GM21825 (cell line): ENCODE data around the gene MARCHF3.

ENCODE experiments used
- ATAC-seq: cut with Tn5 transposase; IDR thresholded peaks from one replicate; pipeline ENCODE4 v1.9.1; 2021; ENCODE audit warnings: mild to moderate bottlenecking, moderate library complexity; ENCODE audit not compliant: unreplicated experiment

The MARCHF3 gene

GRCh38 chr5:126884269-126884819 is 146.0 kb downstream of the MARCHF3 start:
- no peak for ATAC-seq

DNA sequence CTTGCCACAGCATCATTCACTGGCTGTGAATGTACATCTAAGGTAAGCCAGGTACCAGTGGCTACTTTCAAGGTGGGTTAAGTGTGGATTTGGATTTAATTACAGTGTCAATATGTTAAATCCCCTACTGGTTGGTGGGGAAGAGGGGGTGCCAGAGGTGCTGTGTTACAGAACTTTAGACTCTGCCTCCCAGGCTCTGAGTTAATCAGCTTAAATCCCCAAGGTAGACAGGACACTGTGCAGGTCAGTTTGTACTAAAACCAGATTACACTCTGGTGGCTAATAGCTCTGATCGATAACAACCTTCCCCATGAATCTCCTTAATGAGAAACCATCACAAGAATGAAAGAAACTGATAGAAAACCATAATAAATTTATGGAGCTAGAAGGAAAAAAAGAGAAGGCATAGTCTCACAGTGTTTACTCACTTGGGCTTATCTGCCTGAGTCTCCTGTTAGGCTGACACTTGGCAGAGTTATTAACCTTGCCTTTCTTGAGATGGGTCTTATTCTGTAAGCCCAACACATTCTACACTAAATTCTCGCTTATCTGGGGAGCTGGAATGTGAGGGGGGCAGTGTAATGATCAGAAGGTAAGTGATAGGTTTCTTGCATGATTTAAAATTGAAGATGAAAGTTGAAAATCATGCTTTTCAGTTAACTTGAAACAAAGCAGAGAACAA is 146.7 kb downstream of the MARCHF3 start:
- ATAC-seq, result no peak

GRCh38 chr5:126881821-126882600 is 148.3 kb downstream of the MARCHF3 start:
- no peak for ATAC-seq

GRCh38 chr5:126878634-126879033 is 151.7 kb downstream of the MARCHF3 start:
- ATAC-seq, result no peak

GRCh38 chr5:126878085-126878484 is 152.3 kb downstream of the MARCHF3 start:
- ATAC-seq, result no peak

DNA sequence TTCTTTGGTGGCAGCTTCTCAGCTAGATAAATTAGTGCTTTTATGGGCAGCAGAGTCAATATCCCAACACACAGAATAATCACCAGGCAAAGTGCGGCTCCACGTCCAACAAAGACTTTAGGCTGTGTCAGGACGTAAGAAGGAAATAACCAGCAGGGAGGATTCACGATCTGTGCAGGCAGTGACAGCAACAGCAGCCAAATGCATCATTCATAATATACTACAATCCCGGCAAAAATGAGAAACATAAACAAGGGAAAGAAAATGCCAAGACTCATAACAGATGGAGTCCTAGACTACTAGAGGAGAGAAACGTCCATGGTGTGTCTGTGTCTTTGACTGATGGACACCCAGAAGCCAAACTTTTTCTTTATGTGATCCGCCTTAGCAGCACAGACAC is 152.8 kb downstream of the MARCHF3 start:
- ATAC-seq, result no peak

GRCh38 chr5:126875303-126875785 is 155.0 kb downstream of the MARCHF3 start:
- ATAC-seq, result no peak

- no peak for ATAC-seq
Observed at GRCh38 chr5:126872561-126873354, 157.6 kb downstream of the MARCHF3 start.

GRCh38 chr5:126871441-126871840 is 158.9 kb downstream of the MARCHF3 start:
- ATAC-seq, result no peak

GRCh38 chr5:126869005-126869451 is 161.3 kb downstream of the MARCHF3 start:
- ATAC-seq, result peak; percentile 88

- no peak for ATAC-seq
Observed at GRCh38 chr5:126868338-126869004, 161.9 kb downstream of the MARCHF3 start.

DNA sequence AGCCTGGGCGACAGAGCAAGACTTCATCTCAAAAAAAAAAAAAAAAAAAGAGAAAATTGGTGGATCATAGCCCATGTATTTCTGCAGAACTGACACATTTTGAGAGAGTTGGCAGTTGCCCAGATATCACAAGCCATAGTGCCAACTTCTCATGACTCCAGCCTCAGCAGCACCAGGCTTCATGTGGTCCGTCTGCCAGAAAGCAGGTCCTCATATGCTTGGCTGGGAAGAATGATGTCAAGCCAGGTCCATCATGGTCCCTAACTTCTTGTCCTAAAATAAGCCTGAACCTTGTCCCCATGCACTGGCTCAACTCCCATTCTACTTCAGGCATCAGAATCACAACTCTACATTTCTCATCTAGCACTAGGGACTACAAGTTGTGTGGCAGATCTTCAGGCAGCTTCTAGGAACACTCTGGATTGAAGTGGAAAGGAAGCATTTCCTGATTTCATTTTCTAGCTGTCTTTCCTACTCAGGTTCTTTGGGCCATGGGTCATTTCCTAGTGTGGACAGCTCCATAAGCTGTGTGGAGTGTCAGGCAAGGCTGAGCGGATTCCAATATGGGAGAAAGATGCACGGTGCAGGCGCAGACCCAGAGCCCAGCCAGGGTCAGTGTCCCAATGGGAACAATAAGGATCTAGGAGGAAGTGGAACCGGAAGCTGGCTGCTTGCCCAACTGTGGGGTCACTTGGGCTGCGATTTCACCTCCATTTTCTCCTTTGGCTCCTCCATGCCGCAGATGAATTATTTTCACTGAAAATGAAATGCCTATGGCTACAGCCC is 163.3 kb downstream of the MARCHF3 start:
- ATAC-seq, result no peak

DNA sequence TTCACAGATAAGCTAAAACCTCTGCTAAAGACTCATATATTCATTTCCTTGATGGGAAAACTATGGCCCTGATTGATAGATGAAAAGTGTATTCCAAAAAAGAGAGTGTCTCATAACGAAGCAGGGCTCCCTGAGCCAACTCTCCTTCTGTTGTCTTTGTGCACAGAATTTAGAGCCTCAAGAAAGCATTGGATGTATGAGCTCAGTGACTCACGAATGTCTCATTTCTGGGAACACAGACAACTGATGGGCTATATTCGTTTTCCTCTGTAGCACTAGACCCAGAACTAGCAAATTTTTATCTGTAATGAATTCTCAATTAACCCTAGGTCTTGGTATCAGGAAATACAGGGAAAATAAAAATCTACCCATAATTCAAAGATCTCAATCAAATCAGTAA is 165.1 kb downstream of the MARCHF3 start:
- ATAC-seq, result no peak

GRCh38 chr5:126864042-126864688 is 166.2 kb downstream of the MARCHF3 start:
- ATAC-seq, result no peak

DNA sequence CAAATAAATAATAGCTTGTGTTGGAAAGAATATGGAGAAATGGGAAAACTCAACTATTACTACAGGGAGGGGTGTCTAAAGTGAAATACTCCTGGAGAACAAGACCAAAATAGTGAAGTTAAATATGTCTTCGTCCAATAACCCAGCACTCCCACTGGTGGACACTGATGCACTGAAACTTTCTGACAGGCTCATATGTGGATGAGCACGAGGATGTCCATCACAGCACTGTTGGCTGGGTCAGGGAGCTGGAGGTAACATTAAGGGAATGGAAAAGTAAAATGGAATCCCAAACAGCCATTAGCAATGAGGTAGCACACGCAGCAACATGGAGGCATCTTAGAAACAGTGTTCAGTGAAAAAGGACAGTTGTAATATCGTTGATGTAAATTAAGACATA is 167.0 kb downstream of the MARCHF3 start:
- ATAC-seq, result no peak

DNA sequence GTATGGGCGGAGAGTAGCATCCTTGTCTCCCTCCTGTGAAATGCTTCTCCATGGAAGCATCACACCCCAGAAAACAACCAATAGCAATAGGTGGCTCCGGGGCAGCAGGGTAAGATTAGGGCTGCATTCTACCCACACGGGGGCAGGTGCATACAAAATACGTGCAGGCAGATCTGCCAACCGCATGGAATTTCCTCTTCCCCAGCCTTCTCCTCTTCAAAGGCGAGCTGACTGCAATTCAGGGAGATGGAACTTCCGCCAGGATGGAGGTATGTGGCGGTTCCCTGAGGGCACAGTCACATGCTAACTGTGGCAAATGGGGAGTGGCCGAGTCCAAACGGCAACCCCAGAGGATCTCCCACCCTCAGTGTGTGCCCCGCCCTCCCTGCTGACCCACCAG is 171.9 kb downstream of the MARCHF3 start:
- ATAC-seq, result no peak

GRCh38 chr5:126857472-126858410 is 172.6 kb downstream of the MARCHF3 start:
- ATAC-seq, result no peak

- ATAC-seq, result no peak
Observed at GRCh38 chr5:126855266-126855665, 175.1 kb downstream of the MARCHF3 start.
